ENCODE measurements around the gene TSPO. TPM values are rescaled to one million over a fixed set of nuclear protein-coding genes. Genes with fewer than 3 reads are reported as not detected.

TSPO gene
- polyA plus RNA-seq, 3 donors, result 491 to 2,663 (median 2,230) TPM

DNA sequence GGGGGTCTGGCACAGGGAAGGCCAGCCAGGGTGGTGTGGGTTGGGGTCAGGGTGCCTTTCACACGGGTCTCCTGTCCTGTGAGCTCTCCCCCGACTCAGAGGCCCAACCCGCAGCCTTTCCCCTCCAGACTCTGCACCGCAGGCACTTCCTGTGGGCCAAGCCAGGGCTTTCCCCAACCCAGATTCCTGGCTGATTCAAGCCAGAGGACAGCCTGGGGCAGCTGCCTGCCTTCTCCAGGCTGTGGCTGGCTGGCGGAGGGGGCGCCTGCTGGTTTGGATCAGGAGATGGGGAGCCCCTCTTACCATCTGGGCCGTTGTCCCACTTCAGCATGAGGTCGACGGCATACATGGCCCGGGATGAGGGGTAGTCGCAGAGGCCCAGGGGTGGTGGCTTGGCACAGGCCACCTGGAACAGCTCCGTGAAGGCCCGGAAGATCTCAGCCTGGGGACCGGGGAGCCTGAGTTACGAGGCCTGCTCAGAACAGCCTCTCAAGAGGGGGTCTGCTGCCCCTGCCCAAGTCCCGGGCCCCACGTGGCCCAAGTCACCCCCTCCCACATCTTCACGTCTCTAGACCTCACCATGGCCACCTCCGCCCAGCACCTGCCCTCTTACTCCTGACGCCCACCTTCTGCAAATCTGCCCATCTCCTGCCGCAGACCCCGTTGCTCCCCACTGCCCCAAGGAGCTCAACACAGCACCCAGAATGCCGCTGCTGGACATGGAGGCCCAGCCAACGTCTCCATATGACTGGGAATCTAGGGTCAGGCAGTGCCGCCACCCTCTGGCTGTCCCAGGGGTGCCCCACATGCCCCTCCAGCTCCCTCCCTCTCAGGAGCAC, 17.3 kb downstream of the TSPO start:
- intact Hi-C loops (cut with micrococcal nuclease), result no loop called here
- Mint-ChIP-seq H3K27me3 (ENCODE audit: low read depth in 3 of 3) (peaks cover 0 to 2% (median 1%) of the 10 kb centered on the region in 3 donors), H3K36me3 (peaks cover 56 to 90% of the 10 kb centered on the region in 2 donors), H3K4me3 (no peak overlapping the region), H3K9me3 (no peaks in the 10 kb centered on the region), H3K27ac (no peak overlapping the region), H3K4me1 (peaks cover 12% of the 10 kb centered on the region)
- Histone ChIP-seq H3K27me3 (ENCODE audit: control insufficient read depth in 2 of 2, insufficient read depth in 2 of 2, low read length in 2 of 2) (no peaks in the 10 kb centered on the region), H3K4me3 (replicated peaks in 1 of 3; ENCODE audit: low read depth in 2 of 3, low read length in 3 of 3) (no peak overlapping the region), H2AFZ (ENCODE audit: insufficient read depth, low read depth, low read length, poor library complexity, severe bottlenecking) (no peak overlapping the region), H3K4me1 (ENCODE audit: control insufficient read depth in 1 of 2, insufficient read depth in 2 of 2, low read length in 2 of 2) (peaks cover 6 to 8% of the 10 kb centered on the region in 2 donors), H3K27ac (ENCODE audit: low read depth in 1 of 2, low read length in 2 of 2) (no peak overlapping the region), H4K20me1 (ENCODE audit: insufficient read depth, low read length) (peaks cover 17% of the 10 kb centered on the region), H3K36me3 (replicated peaks in 1 of 2; ENCODE audit: control insufficient read depth in 1 of 2, insufficient read depth in 2 of 2, low read length in 2 of 2) (peaks cover 47 to 79% of the 10 kb centered on the region in 2 donors), H3K9ac (ENCODE audit: insufficient read depth, low read length, poor library complexity, severe bottlenecking) (no peak overlapping the region), H3K4me2 (replicated peaks; ENCODE audit: extremely low read depth, low read length, poor library complexity, severe bottlenecking) (no peak overlapping the region), H3K79me2 (ENCODE audit: insufficient read depth, low read length) (no peaks in the 10 kb centered on the region), H3K9me3 (replicated peaks in 1 of 2; ENCODE audit: control insufficient read depth in 1 of 2, insufficient read depth in 1 of 2, low read length in 2 of 2) (no peaks in the 10 kb centered on the region)
- TF ChIP-seq, protein P1, sequence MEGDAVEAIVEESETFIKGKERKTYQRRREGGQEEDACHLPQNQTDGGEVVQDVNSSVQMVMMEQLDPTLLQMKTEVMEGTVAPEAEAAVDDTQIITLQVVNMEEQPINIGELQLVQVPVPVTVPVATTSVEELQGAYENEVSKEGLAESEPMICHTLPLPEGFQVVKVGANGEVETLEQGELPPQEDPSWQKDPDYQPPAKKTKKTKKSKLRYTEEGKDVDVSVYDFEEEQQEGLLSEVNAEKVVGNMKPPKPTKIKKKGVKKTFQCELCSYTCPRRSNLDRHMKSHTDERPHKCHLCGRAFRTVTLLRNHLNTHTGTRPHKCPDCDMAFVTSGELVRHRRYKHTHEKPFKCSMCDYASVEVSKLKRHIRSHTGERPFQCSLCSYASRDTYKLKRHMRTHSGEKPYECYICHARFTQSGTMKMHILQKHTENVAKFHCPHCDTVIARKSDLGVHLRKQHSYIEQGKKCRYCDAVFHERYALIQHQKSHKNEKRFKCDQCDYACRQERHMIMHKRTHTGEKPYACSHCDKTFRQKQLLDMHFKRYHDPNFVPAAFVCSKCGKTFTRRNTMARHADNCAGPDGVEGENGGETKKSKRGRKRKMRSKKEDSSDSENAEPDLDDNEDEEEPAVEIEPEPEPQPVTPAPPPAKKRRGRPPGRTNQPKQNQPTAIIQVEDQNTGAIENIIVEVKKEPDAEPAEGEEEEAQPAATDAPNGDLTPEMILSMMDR (IDR thresholded peaks at IDR 0.05), result no peak
- WGBS (ENCODE audit: insufficient coverage), result 85% methylated on average over 21 of the region's 25 CpGs
- DNase-seq, result no peak

DNA sequence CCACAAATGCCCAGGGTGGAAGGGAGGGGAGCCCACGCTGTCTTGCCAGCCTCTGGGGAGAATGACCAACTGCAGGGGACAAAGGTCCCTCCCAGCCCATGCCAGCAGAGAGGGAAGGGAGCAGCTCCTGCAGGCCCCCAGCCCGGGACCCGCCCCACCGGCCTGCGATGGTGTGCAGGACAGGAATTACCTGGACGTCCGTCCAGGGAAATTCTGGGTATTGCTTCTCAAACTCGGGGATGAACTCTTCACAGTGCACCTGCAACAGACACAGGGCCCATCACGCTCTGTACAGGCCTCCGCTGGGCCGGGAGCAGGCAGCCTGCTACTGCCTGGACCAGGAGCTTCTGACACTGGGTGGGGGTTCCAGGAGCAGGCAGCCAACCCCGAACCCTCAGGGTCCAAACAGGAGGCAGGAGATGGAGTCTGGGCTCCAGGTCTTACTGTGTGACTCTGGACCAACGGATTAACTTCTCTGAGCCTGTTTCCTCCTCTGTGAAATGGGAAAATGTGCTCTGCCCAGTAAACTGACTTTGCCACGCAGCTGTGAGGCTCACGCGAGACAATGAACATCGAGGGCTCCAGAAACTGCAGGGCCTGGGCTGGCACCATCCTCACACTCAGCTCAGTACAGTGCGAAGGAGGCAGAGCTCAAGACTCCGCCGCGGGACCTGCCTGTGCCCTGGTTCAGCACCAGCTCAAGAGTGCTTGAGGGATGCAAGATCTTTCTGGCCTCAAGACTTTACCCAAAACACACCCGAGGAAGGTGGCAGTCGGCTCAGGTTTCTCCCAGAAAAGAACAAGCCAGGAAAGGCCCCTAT, 18.2 kb downstream of the TSPO start:
- Histone ChIP-seq H3K4me3 (replicated peaks in 1 of 3; ENCODE audit: low read depth in 2 of 3, low read length in 3 of 3) (no peak overlapping the region), H3K4me1 (ENCODE audit: control insufficient read depth in 1 of 2, insufficient read depth in 2 of 2, low read length in 2 of 2) (peaks cover 0 to 4% of the 10 kb centered on the region in 2 donors), H3K36me3 (replicated peaks in 1 of 2; ENCODE audit: control insufficient read depth in 1 of 2, insufficient read depth in 2 of 2, low read length in 2 of 2) (peaks cover 55 to 82% of the 10 kb centered on the region in 2 donors), H2AFZ (ENCODE audit: insufficient read depth, low read depth, low read length, poor library complexity, severe bottlenecking) (no peak overlapping the region), H3K9ac (ENCODE audit: insufficient read depth, low read length, poor library complexity, severe bottlenecking) (no peak overlapping the region), H3K9me3 (replicated peaks in 1 of 2; ENCODE audit: control insufficient read depth in 1 of 2, insufficient read depth in 1 of 2, low read length in 2 of 2) (no peaks in the 10 kb centered on the region), H3K27ac (ENCODE audit: low read depth in 1 of 2, low read length in 2 of 2) (no peak overlapping the region), H3K27me3 (ENCODE audit: control insufficient read depth in 2 of 2, insufficient read depth in 2 of 2, low read length in 2 of 2) (no peaks in the 10 kb centered on the region), H3K79me2 (ENCODE audit: insufficient read depth, low read length) (no peaks in the 10 kb centered on the region), H3K4me2 (replicated peaks; ENCODE audit: extremely low read depth, low read length, poor library complexity, severe bottlenecking) (no peak overlapping the region), H4K20me1 (ENCODE audit: insufficient read depth, low read length) (peaks cover 9% of the 10 kb centered on the region)
- TF ChIP-seq, protein P1 (IDR thresholded peaks at IDR 0.05), result no peak
- WGBS (ENCODE audit: insufficient coverage), result 95% methylated on average over 19 of the region's 23 CpGs
- Mint-ChIP-seq H3K4me3 (no peak overlapping the region), H3K4me1 (peaks cover 4% of the 10 kb centered on the region), H3K27me3 (ENCODE audit: low read depth in 3 of 3) (peaks cover 0 to 2% (median 1%) of the 10 kb centered on the region in 3 donors), H3K36me3 (peaks cover 55 to 90% of the 10 kb centered on the region in 2 donors), H3K27ac (peak overlapping the region in 1 of 7 donors; percentile 10), H3K9me3 (no peaks in the 10 kb centered on the region)
- intact Hi-C loops (cut with micrococcal nuclease), result no loop called here
- no peak for DNase-seq
